Stimulated activated CD8-positive, alpha-beta memory T cell treated with anti-CD3 and anti-CD28 coated beads, Interleukin-4, amount 100 ng/mL, for 4 hours (primary cell): ENCODE data around the gene OR8S1.
"Not testable (repeated sequence)": the region's sequence is repeated elsewhere in the genome, so short reads cannot be mapped to it uniquely, and the experiment has no call there.

Experiments
- DNase-seq, 2 donors: peaks; one replicate each; pipeline ENCODE4 v3.0.0-alpha.2; 2020; ENCODE audit warnings: low read depth in 2 of 2, low spot score in 1 of 2

Gene OR8S1

GRCh38 chr12:48553666-48554343 is 28.4 kb downstream of the OR8S1 start:
- DNase-seq: not testable (repeated sequence)

- DNase-seq: no peak
These were observed 31.2 kb downstream of the OR8S1 start for GRCh38 chr12:48556631-48557030.

GRCh38 chr12:48557919-48558318 is 32.5 kb downstream of the OR8S1 start:
- DNase-seq: no peak

GRCh38 chr12:48567731-48568130 is 42.3 kb downstream of the OR8S1 start:
- DNase-seq: no peak

GRCh38 chr12:48569946-48570345 is 44.5 kb downstream of the OR8S1 start, which contains the start of gene LALBA:
TSS of gene LALBA (minus strand) at chr12:48570046. CDS start at chr12:48570020, 26 bp downstream.
- DNase-seq: no peak

- DNase-seq: no peak
These were observed 46.9 kb downstream of the OR8S1 start for GRCh38 chr12:48572326-48572725.
